DLD1 (cell line): ENCODE data around the gene MBD4.
"Not testable (repeated sequence)": the region's sequence is repeated elsewhere in the genome, so short reads cannot be mapped to it uniquely, and the experiment has no call there.

Experiments
- in situ Hi-C: cut with HindIII; loops from 2 replicates; pipeline ENCODE4 v1.10.0; 2017; ENCODE audit warnings: low sequenced_read_pairs

Gene MBD4

DNA sequence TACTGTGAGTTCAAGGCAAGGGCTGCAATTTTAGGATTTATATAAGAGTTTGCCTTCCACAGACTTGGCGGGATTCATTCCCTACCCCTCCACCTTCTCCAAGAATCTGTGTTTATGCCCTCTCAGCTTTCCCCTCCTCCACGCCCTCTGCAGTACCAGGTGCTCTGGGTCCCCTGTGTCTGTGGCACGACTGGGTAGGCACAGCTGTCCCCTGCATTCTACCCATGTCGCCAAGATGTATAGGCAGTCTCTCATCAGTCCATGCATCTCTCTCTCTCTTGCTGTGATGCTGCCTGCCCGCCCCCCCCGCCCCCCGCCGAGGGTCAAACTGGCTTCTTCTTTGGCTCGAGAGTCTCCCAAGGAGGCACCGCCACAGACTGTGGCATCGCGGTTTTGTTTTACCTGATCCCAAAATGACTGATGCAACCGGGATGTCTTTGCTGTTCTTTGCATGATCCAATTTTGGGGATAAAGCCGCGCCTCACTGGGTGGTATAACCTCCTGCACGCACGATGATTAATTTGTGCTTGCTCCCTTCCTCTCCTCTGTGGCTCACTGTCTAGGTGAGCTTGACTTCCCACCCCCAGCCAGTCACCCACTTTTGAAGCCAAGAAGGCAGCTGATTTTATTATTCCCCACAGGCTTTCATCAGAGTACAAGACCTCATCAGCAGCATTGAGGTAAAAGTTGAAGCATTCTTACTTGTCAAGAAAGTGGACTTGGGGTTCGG lies 55.0 kb downstream of the MBD4 start:
- in situ Hi-C loops = no loop called here

DNA sequence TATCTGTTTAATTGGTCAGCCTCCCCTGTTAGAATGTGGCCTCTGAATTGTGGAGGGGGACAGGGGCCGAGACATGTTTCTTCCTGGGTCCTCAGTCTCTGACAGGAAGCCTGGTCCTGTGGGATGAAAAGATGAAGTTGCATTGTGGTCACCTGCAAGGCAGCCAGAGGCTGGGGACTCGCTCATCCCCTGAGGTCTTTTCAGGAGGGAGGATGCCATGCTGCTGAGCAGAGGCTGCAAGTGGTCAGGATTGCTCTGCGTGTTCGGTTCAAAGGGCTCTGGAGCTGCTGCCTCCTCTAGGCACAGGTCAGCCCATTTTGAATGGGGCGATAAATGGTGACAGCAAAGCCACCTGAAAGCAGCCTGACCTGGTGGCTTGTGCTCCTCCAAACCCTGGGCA lies 55.6 kb downstream of the MBD4 start:
- in situ Hi-C loops = not testable (repeated sequence)

DNA sequence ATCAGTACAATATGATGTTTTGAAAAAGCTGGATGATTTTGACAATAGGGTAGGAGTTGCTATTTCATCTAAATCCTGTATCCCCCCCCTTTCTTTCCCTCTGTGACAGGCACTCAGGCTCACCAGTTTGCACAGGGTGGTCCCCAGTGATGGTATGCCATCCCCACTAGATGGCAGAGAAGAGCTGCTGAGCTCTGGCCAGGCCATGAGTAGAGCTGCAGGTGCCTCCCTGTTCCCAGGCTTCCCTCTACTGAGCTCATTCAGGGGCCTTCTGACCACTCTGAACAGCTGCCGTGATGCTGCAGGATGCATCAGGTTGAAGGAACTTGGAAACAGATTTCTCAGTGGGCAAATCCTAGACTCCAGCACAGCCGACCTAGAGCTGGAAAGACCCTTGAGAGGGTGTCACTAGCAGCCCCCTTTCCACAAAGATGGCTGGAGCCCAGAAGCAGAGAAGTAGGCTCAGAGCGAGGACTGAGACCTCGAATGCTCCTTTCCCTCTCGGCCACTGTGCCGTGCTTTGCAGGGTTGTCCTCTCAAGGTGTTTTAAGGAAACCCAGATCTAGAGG lies 56.4 kb downstream of the MBD4 start:
- in situ Hi-C loops = no loop called here

DNA sequence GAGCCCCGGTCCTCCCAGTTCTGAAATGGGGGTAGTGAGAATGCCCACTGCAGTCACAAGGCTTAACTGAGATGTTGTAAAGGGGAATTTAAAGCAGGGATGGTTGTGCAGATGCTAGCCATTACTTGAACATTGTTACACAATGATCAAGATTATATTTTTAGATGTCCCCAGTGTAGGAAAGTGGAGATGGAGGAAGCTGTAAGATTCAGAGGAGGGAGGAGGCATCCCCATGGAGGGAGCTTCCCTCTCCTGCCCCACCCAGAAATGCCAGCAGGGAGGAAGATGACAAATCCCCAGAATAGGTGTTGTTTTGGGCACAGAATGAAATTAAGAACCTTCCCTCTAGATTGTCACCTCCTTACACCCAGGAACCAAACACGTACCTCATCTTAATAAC lies 57.4 kb downstream of the MBD4 start:
- in situ Hi-C loops = no loop called here
